Measurements from ENCODE around the gene LHPP.
A peak's percentile ranks its signal among the peaks of the same experiment; 100 is the strongest.

LHPP gene

GRCh38 chr10:124449170-124450011 is 12.2 kb upstream of the LHPP start:
- Histone ChIP-seq H3K9ac (ENCODE audit: low read length) (peak overlapping the region; percentile 84), H3K56ac (ENCODE audit: low read length) (peak overlapping the region; percentile 88), H3K27ac (ENCODE audit: low read depth, low read length) (peak overlapping the region; percentile 77), H3K18ac (ENCODE audit: low read length) (peak overlapping the region; percentile 89), H3K27me3 (ENCODE audit: insufficient read depth, low read length, poor library complexity) (no peaks in the 10 kb centered on the region), H3K36me3 (ENCODE audit: control insufficient read depth, insufficient read depth, low read length) (no peaks in the 10 kb centered on the region), H2BK120ac (ENCODE audit: low read depth, low read length) (peak overlapping the region; percentile 39), H3K4me2 (ENCODE audit: low read length) (peak overlapping the region; percentile 41), H3K4ac (ENCODE audit: low read depth, low read length) (peak overlapping the region; percentile 28), H3K79me1 (ENCODE audit: low read length) (peaks cover 5% of the 10 kb centered on the region), H4K8ac (ENCODE audit: low read depth, low read length) (no peak overlapping the region), H2AK5ac (ENCODE audit: low read length) (no peak overlapping the region), H3K23ac (ENCODE audit: low read length) (peak overlapping the region; percentile 83), H2BK15ac (replicated peaks; ENCODE audit: low read depth) (no peak overlapping the region), H3K4me3 (ENCODE audit: low read length) (peak overlapping the region; percentile 68), H3K79me2 (ENCODE audit: control insufficient read depth, insufficient read depth, low read length) (peaks cover 23% of the 10 kb centered on the region), H3K4me1 (ENCODE audit: control insufficient read depth, low read depth, low read length) (peaks cover 10% of the 10 kb centered on the region), H2BK5ac (ENCODE audit: low read length) (peak overlapping the region; percentile 56), H4K5ac (ENCODE audit: low read length) (no peak overlapping the region)
- WGBS (ENCODE audit: extremely low coverage, insufficient coverage, low lambda C conversion rate), result no CpG with 5 or more reads among the region's 59 CpGs
- no peak for DNase-seq

- Histone ChIP-seq H3K79me1 (ENCODE audit: low read length) (peaks cover 5% of the 10 kb centered on the region), H4K5ac (ENCODE audit: low read length) (no peak within 1 kb of the TSS), H3K56ac (ENCODE audit: low read length) (peak within 1 kb of the TSS; percentile 88), H3K27ac (ENCODE audit: low read depth, low read length) (peak within 1 kb of the TSS; percentile 93), H2BK120ac (ENCODE audit: low read depth, low read length) (peak within 1 kb of the TSS; percentile 88), H3K4me2 (ENCODE audit: low read length) (peak within 1 kb of the TSS; percentile 76), H2BK15ac (replicated peaks; ENCODE audit: low read depth) (no peak within 1 kb of the TSS), H3K79me2 (ENCODE audit: control insufficient read depth, insufficient read depth, low read length) (peaks cover 23% of the 10 kb centered on the region), H3K23ac (ENCODE audit: low read length) (peak within 1 kb of the TSS; percentile 83), H3K18ac (ENCODE audit: low read length) (peak within 1 kb of the TSS; percentile 89), H3K4me1 (ENCODE audit: control insufficient read depth, low read depth, low read length) (peaks cover 15% of the 10 kb centered on the region), H3K4me3 (ENCODE audit: low read length) (peak within 1 kb of the TSS; percentile 68), H3K9ac (ENCODE audit: low read length) (peak within 1 kb of the TSS; percentile 84), H4K8ac (ENCODE audit: low read depth, low read length) (no peak within 1 kb of the TSS), H2BK5ac (ENCODE audit: low read length) (peak within 1 kb of the TSS; percentile 56), H3K27me3 (ENCODE audit: insufficient read depth, low read length, poor library complexity) (no peaks in the 10 kb centered on the region), H3K36me3 (ENCODE audit: control insufficient read depth, insufficient read depth, low read length) (no peaks in the 10 kb centered on the region), H3K4ac (ENCODE audit: low read depth, low read length) (peak within 1 kb of the TSS; percentile 87), H2AK5ac (ENCODE audit: low read length) (no peak within 1 kb of the TSS)
- WGBS (ENCODE audit: extremely low coverage, insufficient coverage, low lambda C conversion rate), result no CpG with 5 or more reads among the region's 57 CpGs
- DNase-seq, result peak; percentile 89
Observed at GRCh38 chr10:124450012-124450782, 11.4 kb upstream of the LHPP start, which contains the start of gene NKX1-2. Gene NKX1-2, minus strand, starts transcription at chr10:124450035. Its CDS starts 92 bp downstream, at chr10:124449943.

GRCh38 chr10:124450783-124451057 is 10.9 kb upstream of the LHPP start:
- no peak overlapping the region for H3K4me3 ChIP-seq (ENCODE audit: low read length)

GRCh38 chr10:124451276-124451675 is 10.3 kb upstream of the LHPP start:
- H3K56ac ChIP-seq (ENCODE audit: low read length), result peak overlapping the region; percentile 78
- H4K5ac ChIP-seq (ENCODE audit: low read length), result peak overlapping the region; percentile 98
- H2BK15ac ChIP-seq (replicated peaks; ENCODE audit: low read depth), result no peak overlapping the region
- no CpG with 5 or more reads among the region's 6 CpGs for WGBS (ENCODE audit: extremely low coverage, insufficient coverage, low lambda C conversion rate)
- H3K36me3 ChIP-seq (ENCODE audit: control insufficient read depth, insufficient read depth, low read length), result no peaks in the 10 kb centered on the region
- peak overlapping the region; percentile 87 for H3K4ac ChIP-seq (ENCODE audit: low read depth, low read length)
- H3K27me3 ChIP-seq (ENCODE audit: insufficient read depth, low read length, poor library complexity), result no peaks in the 10 kb centered on the region
- peaks cover 5% of the 10 kb centered on the region for H3K79me1 ChIP-seq (ENCODE audit: low read length)
- peak overlapping the region; percentile 62 for H3K9ac ChIP-seq (ENCODE audit: low read length)
- no peak overlapping the region for H3K4me3 ChIP-seq (ENCODE audit: low read length)
- peak; percentile 82 for DNase-seq
- no peak overlapping the region for H2AK5ac ChIP-seq (ENCODE audit: low read length)
- peak overlapping the region; percentile 79 for H2BK5ac ChIP-seq (ENCODE audit: low read length)
- peak overlapping the region; percentile 20 for H3K4me2 ChIP-seq (ENCODE audit: low read length)
- no peak overlapping the region for H4K8ac ChIP-seq (ENCODE audit: low read depth, low read length)
- peak overlapping the region; percentile 32 for H3K23ac ChIP-seq (ENCODE audit: low read length)
- peaks cover 23% of the 10 kb centered on the region for H3K79me2 ChIP-seq (ENCODE audit: control insufficient read depth, insufficient read depth, low read length)
- H3K4me1 ChIP-seq (ENCODE audit: control insufficient read depth, low read depth, low read length), result peaks cover 16% of the 10 kb centered on the region
- peak overlapping the region; percentile 88 for H2BK120ac ChIP-seq (ENCODE audit: low read depth, low read length)
- H3K18ac ChIP-seq (ENCODE audit: low read length), result peak overlapping the region; percentile 71
- H3K27ac ChIP-seq (ENCODE audit: low read depth, low read length), result peak overlapping the region; percentile 93

More at GRCh38 chr10:124450783-124451057, 10.9 kb upstream of the LHPP start:
- Histone ChIP-seq H2AK5ac (ENCODE audit: low read length) (no peak overlapping the region), H3K23ac (ENCODE audit: low read length) (no peak overlapping the region), H2BK120ac (ENCODE audit: low read depth, low read length) (peak overlapping the region; percentile 88), H4K5ac (ENCODE audit: low read length) (no peak overlapping the region), H3K36me3 (ENCODE audit: control insufficient read depth, insufficient read depth, low read length) (no peaks in the 10 kb centered on the region), H3K56ac (ENCODE audit: low read length) (peak overlapping the region; percentile 74), H2BK5ac (ENCODE audit: low read length) (peak overlapping the region; percentile 21), H3K27ac (ENCODE audit: low read depth, low read length) (peak overlapping the region; percentile 93), H3K4ac (ENCODE audit: low read depth, low read length) (peak overlapping the region; percentile 87), H3K18ac (ENCODE audit: low read length) (peak overlapping the region; percentile 60), H3K27me3 (ENCODE audit: insufficient read depth, low read length, poor library complexity) (no peaks in the 10 kb centered on the region), H3K79me1 (ENCODE audit: low read length) (peaks cover 5% of the 10 kb centered on the region), H4K8ac (ENCODE audit: low read depth, low read length) (no peak overlapping the region), H3K4me1 (ENCODE audit: control insufficient read depth, low read depth, low read length) (peaks cover 16% of the 10 kb centered on the region), H2BK15ac (replicated peaks; ENCODE audit: low read depth) (no peak overlapping the region), H3K9ac (ENCODE audit: low read length) (peak overlapping the region; percentile 62), H3K4me2 (ENCODE audit: low read length) (no peak overlapping the region), H3K79me2 (ENCODE audit: control insufficient read depth, insufficient read depth, low read length) (peaks cover 23% of the 10 kb centered on the region)
- WGBS (ENCODE audit: extremely low coverage, insufficient coverage, low lambda C conversion rate), result no CpG with 5 or more reads among the region's 5 CpGs
- peak; percentile 46 for DNase-seq

- Histone ChIP-seq H2BK5ac (ENCODE audit: low read length) (peak overlapping the region; percentile 79), H3K9ac (ENCODE audit: low read length) (no peak overlapping the region), H3K36me3 (ENCODE audit: control insufficient read depth, insufficient read depth, low read length) (no peaks in the 10 kb centered on the region), H2BK120ac (ENCODE audit: low read depth, low read length) (no peak overlapping the region), H3K27ac (ENCODE audit: low read depth, low read length) (peak overlapping the region; percentile 67), H3K4me2 (ENCODE audit: low read length) (peak overlapping the region; percentile 18), H3K56ac (ENCODE audit: low read length) (peak overlapping the region; percentile 84), H2AK5ac (ENCODE audit: low read length) (no peak overlapping the region), H4K8ac (ENCODE audit: low read depth, low read length) (no peak overlapping the region), H3K18ac (ENCODE audit: low read length) (peak overlapping the region; percentile 24), H3K79me1 (ENCODE audit: low read length) (peaks cover 2% of the 10 kb centered on the region), H3K27me3 (ENCODE audit: insufficient read depth, low read length, poor library complexity) (no peaks in the 10 kb centered on the region), H2BK15ac (replicated peaks; ENCODE audit: low read depth) (no peak overlapping the region), H3K23ac (ENCODE audit: low read length) (peak overlapping the region; percentile 29), H3K79me2 (ENCODE audit: control insufficient read depth, insufficient read depth, low read length) (peaks cover 5% of the 10 kb centered on the region), H4K5ac (ENCODE audit: low read length) (no peak overlapping the region), H3K4me3 (ENCODE audit: low read length) (no peak overlapping the region), H3K4ac (ENCODE audit: low read depth, low read length) (no peak overlapping the region), H3K4me1 (ENCODE audit: control insufficient read depth, low read depth, low read length) (peaks cover 29% of the 10 kb centered on the region)
- WGBS (ENCODE audit: extremely low coverage, insufficient coverage, low lambda C conversion rate), result no CpG with 5 or more reads among the region's 8 CpGs
- DNase-seq, result peak; percentile 84
Observed at GRCh38 chr10:124453960-124454610, 7.5 kb upstream of the LHPP start.

All from mesendoderm (in vitro differentiated cells).